Activated B cell treated with CpG ODN at 0.5 μM for 24 hours (primary cell): ENCODE measurements around the gene BFAR. TPM values are rescaled to one million over a fixed set of nuclear protein-coding genes. Genes with fewer than 3 reads are reported as not detected.
A peak's percentile ranks its signal among the peaks of the same experiment; 100 is the strongest.
"Not testable (repeated sequence)": the region's sequence is repeated elsewhere in the genome, so short reads cannot be mapped to it uniquely, and the experiment has no call there.

Source experiments
- ATAC-seq: fragments of 200-7000 bp; cut with Tn5 transposase; one replicate; pipeline ENCODE4 v1.10.0; 2021; ENCODE audit warnings: low read depth, mild to moderate bottlenecking, moderate library complexity
- CTCF ChIA-PET: fragments of 350-600 bp; sonication (Branson Sonifier 250); formaldehyde crosslinking; loops from one replicate; lab custom pipeline; 2021; ENCODE audit warnings: antibody characterized with exemption; lab: Charles Lee
- POLR2A ChIA-PET: fragments of 350-600 bp; sonication (Branson Sonifier 250); formaldehyde crosslinking; loops from one replicate; lab custom pipeline; 2021; ENCODE audit warnings: antibody characterized with exemption; lab: Charles Lee
- DNase-seq: peaks from one replicate; pipeline ENCODE4 v3.0.0; 2022
- H3K27ac Mint-ChIP-seq: one replicate; pipeline ENCODE4 v1.8.0; 2020; ENCODE audit warnings: mixed read lengths
- H3K27me3 Mint-ChIP-seq: one replicate; pipeline ENCODE4 v1.8.0; 2021; ENCODE audit warnings: mixed read lengths
- H3K36me3 Mint-ChIP-seq: one replicate; pipeline ENCODE4 v1.8.0; 2021; ENCODE audit warnings: low read depth, mixed read lengths
- H3K4me1 Mint-ChIP-seq: one replicate; pipeline ENCODE4 v1.8.0; 2021; ENCODE audit warnings: mixed read lengths
- H3K4me3 Mint-ChIP-seq: one replicate; pipeline ENCODE4 v1.8.0; 2020; ENCODE audit warnings: mild to moderate bottlenecking, mixed read lengths
- H3K9me3 Mint-ChIP-seq: one replicate; pipeline ENCODE4 v1.8.0; 2020; ENCODE audit warnings: mixed read lengths
- intact Hi-C: fragments of 100-400 bp; cut with micrococcal nuclease; formaldehyde crosslinking; loops from one replicate; pipeline ENCODE4 v1.15.1; 2024
- total RNA-seq: library from RNA; stranded (reverse); gene quantifications from 2 replicates; pipeline ENCODE4 v1.2.3, GENCODE V29; 2022
- TF ChIP-seq, protein P1 (sequence below): fragments of 200-600 bp; IDR thresholded peaks from one replicate; pipeline ENCODE4 v1.8.0; 2022; ENCODE audit warnings: antibody characterized with exemption, mild to moderate bottlenecking

BFAR gene
- total RNA-seq, 1 donor from 2014 or later: 68.2 TPM

DNA sequence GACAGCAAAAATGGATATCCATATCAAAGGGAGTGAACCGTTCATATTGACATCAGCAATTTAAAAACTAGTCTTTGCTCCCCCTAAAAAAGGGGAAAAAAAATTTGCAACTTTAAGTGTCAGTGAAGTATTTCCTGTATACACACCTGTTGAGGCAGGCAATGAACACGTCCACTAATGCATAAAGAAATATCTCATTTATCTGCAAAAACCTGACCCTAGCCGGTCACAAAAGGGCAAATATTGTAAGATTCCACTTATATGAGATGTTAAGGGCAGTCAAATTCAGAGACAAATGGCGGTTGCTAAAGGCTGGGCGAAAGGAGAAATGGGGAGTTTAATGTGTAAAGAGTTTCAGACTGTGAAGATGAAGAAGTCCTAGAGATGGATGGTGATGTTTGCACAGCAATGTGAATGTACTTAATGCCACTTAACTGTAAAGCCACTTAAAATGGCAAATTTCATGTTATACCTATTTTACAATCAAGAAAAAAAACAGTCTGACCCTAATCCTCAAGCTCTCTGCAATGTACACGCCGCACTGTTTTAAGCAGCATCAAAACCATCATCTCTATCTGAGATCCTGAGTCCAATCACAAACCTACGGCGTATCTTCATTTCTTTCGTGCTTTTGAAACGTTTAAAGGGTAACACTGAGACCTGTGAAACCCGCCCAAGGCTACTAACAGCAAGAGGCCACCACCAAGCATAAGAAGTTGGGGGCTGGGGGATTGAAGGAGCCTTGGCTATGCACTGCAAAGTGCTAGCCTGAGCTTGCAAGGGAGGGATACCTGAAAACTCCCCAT lies 3.7 kb upstream of the BFAR start:
- no peak for ATAC-seq
- peak overlapping the region; percentile 96 for H3K27ac Mint-ChIP-seq
- peaks cover 55% of the 10 kb centered on the region for H3K36me3 Mint-ChIP-seq
- CTCF ChIA-PET: no interaction called here
- peak overlapping the region; percentile 92 for H3K4me3 Mint-ChIP-seq
- TF ChIP-seq, protein P1, sequence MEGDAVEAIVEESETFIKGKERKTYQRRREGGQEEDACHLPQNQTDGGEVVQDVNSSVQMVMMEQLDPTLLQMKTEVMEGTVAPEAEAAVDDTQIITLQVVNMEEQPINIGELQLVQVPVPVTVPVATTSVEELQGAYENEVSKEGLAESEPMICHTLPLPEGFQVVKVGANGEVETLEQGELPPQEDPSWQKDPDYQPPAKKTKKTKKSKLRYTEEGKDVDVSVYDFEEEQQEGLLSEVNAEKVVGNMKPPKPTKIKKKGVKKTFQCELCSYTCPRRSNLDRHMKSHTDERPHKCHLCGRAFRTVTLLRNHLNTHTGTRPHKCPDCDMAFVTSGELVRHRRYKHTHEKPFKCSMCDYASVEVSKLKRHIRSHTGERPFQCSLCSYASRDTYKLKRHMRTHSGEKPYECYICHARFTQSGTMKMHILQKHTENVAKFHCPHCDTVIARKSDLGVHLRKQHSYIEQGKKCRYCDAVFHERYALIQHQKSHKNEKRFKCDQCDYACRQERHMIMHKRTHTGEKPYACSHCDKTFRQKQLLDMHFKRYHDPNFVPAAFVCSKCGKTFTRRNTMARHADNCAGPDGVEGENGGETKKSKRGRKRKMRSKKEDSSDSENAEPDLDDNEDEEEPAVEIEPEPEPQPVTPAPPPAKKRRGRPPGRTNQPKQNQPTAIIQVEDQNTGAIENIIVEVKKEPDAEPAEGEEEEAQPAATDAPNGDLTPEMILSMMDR: no peak
- DNase-seq: no peak
- POLR2A ChIA-PET: interaction anchor here (1.0 to 2.2 kb wide), 8 partner anchors 9 to 343 kb away, joined by 3 to 17 read pairs (median 6); no protein-coding TSS in a partner anchor
- peaks cover 42% of the 10 kb centered on the region for H3K4me1 Mint-ChIP-seq
- intact Hi-C loops: no loop called here
- peaks cover 3% of the 10 kb centered on the region for H3K9me3 Mint-ChIP-seq
- H3K27me3 Mint-ChIP-seq: no peaks in the 10 kb centered on the region

DNA sequence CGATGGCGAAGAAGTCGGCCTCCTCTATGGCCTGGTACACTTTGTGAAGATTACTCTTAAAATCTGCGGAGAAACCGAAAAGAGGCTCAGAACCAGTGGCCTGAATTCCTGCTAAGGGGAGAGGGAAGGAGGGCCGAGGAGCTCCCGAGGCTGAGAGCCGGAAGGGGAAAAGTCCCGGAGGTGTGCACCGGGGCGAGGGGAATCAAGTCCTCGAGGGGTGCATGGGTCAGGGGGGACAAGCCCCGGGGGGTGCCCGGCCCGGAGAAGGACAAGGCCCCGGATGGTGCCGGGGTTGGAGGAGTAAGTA lies 3.2 kb upstream of the BFAR start:
- TF ChIP-seq, protein P1: no peak

DNA sequence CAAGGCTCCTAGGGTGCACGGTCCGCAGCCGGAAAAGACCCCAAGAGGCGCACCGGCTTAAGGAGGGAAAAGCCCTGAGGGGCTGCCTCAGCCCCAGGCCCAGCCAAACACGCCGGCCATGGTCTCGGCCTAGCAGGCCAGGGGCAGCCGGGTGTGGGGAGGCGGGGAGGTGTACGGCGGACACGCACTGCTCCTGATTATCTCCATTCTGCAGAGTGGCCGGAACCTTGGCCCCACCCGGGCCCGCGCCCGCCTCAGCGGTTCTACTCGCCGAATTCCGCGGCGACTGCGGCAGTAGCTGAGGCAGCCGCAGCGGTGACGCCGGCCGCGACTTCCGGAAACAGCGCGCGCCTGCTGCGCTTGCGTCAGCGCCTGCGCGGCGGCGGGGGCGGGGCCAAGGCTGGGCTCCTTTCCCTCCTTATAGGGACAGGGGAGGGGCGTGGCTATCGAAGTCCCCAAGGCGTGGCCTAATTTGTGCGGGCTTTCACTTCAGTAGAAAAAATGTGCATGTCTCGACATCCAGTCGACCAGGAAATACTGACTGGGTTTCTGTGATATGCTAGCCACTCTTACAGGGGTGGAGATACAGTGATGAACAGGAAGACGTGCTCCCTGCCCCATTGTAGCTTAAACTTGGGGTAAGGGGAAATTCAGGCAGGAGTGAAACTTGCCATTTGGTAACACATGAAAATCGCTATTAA lies 2.7 kb upstream of the BFAR start, which contains the start of gene PARN:
Gene PARN, minus strand, starts transcription at position 342 of the 701 bp plus-strand sequence. Its CDS starts 135 bp downstream, at position 207.
- H3K27me3 Mint-ChIP-seq: no peaks in the 10 kb centered on the region
- ChIA-PET POLR2A (interaction anchor here (0.5 to 2.2 kb wide), 12 partner anchors 10 to 710 kb away, joined by 3 to 17 read pairs (median 5); partner anchors contain the start of gene ERCC4), CTCF (interaction anchor here (0.6 kb wide), 1 partner anchor 24 kb away, joined by 3 read pairs; no protein-coding TSS in a partner anchor)
- DNase-seq: peak; percentile 98
- peak within 1 kb of the TSS; percentile 97 for H3K27ac Mint-ChIP-seq
- intact Hi-C loops: loop anchor here (1.0 to 10.0 kb wide), 4 partner anchors 22 to 1012 kb away; partner anchors contain the start of genes ERCC4, MARF1 and RRN3
- TF ChIP-seq, protein P1: no peak
- H3K4me3 Mint-ChIP-seq: peak within 1 kb of the TSS; percentile 92
- peaks cover 3% of the 10 kb centered on the region for H3K9me3 Mint-ChIP-seq
- H3K4me1 Mint-ChIP-seq: peaks cover 50% of the 10 kb centered on the region
- ATAC-seq: peak; percentile 70
- H3K36me3 Mint-ChIP-seq: peaks cover 47% of the 10 kb centered on the region

More for the DNA sequence above, 3.2 kb upstream of the BFAR start:
- Mint-ChIP-seq H3K4me1 (peaks cover 45% of the 10 kb centered on the region), H3K9me3 (peaks cover 3% of the 10 kb centered on the region), H3K36me3 (peaks cover 50% of the 10 kb centered on the region), H3K4me3 (peak overlapping the region; percentile 92), H3K27ac (peak overlapping the region; percentile 96), H3K27me3 (no peaks in the 10 kb centered on the region)
- intact Hi-C loops: no loop called here
- CTCF ChIA-PET: no interaction called here
- ATAC-seq (no peak), DNase-seq (no peak)
- POLR2A ChIA-PET: interaction anchor here (1.0 to 2.2 kb wide), 9 partner anchors 9 to 344 kb away, joined by 3 to 17 read pairs (median 6); no protein-coding TSS in a partner anchor

DNA sequence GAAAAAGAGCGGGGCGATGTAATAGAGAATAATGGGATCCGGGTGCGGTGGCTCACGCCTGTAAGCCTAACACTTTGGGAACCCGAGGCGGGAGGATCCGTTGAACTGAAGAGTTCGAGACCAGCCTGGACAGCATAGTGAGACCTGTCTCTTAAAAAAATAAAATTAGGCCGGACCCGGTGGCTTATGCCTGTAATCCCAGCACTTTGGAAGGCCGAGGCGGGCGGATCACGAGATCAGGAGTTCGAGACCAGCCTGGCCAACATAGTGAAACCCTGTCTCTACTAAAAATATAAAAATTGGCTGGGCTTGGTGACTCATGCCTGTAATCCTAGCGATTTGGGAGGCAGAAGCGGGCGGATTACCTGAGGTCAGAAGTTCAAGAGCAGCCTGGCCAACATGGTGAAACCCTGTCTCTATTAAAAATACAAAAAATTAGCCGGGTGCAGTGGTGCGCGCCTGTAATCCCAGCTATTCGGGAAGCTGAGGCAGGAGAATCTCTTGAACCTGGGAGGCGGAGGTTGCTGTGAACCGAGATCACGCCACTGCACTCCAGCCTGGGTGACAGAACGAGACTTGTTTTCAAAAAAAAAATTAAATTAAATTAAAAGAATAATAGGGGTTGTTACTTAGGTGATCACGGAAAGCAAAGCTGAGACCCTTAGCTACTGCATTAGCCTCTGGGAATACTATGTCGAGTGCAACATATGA lies 2.0 kb upstream of the BFAR start:
- Mint-ChIP-seq H3K4me1 (peaks cover 56% of the 10 kb centered on the region), H3K4me3 (peak overlapping the region; percentile 92), H3K36me3 (peaks cover 40% of the 10 kb centered on the region), H3K27ac (peak overlapping the region; percentile 97)
- H3K27me3 Mint-ChIP-seq, ATAC-seq, H3K9me3 Mint-ChIP-seq, DNase-seq: not testable (repeated sequence)
- intact Hi-C loops: loop anchor here (1.0 to 10.0 kb wide), 4 partner anchors 22 to 1012 kb away; partner anchors contain the start of genes ERCC4, MARF1 and RRN3
- ChIA-PET POLR2A (interaction anchor here (0.5 to 2.2 kb wide), 9 partner anchors 10 to 711 kb away, joined by 3 to 17 read pairs (median 4); partner anchors contain the start of gene ERCC4), CTCF (interaction anchor here (0.6 kb wide), 1 partner anchor 24 kb away, joined by 3 read pairs; no protein-coding TSS in a partner anchor)

DNA sequence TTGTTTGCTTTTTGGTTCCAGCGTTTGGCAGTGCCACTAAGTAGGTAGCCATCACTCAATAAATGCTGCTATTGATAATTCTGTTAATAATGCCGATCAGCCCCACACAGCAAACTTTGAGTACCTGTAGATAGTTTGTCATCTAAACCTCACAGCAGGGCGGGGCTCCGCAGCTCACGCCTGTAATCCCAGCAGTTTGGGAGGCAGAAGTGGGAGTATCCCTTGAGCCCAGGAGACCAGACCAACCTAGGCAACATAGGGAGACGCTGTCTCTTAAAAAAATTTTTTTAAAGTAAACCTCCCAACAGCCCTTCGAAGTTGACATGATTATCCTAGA lies 1.6 kb downstream of the BFAR start:
- CTCF ChIA-PET: no interaction called here
- peak overlapping the region; percentile 39 for H3K27ac Mint-ChIP-seq
- H3K27me3 Mint-ChIP-seq: no peaks in the 10 kb centered on the region
- H3K9me3 Mint-ChIP-seq: peaks cover 3% of the 10 kb centered on the region
- TF ChIP-seq, protein P1: no peak
- H3K4me3 Mint-ChIP-seq: peak overlapping the region; percentile 100
- intact Hi-C loops: loop anchor here (5.0 to 10.0 kb wide), 2 partner anchors 460 to 1008 kb away; partner anchors contain the start of genes MARF1 and RRN3
- peaks cover 52% of the 10 kb centered on the region for H3K4me1 Mint-ChIP-seq
- no peak for DNase-seq
- peaks cover 40% of the 10 kb centered on the region for H3K36me3 Mint-ChIP-seq
- ATAC-seq: no peak
- POLR2A ChIA-PET: interaction anchor here (0.6 to 1.0 kb wide), 3 partner anchors 52 to 958 kb away, joined by 3 to 8 read pairs (median 6); no protein-coding TSS in a partner anchor
